Measurements from ENCODE around the gene SWAP70. TPM values are rescaled to one million over a fixed set of nuclear protein-coding genes. Genes with fewer than 3 reads are reported as not detected.

The SWAP70 gene
- total and polyA plus RNA-seq, 2 of the 8 experiments (the other 6 are each of a cell fraction or from before 2014, with no cell fraction given), result 14.8 to 37.5 TPM

DNA sequence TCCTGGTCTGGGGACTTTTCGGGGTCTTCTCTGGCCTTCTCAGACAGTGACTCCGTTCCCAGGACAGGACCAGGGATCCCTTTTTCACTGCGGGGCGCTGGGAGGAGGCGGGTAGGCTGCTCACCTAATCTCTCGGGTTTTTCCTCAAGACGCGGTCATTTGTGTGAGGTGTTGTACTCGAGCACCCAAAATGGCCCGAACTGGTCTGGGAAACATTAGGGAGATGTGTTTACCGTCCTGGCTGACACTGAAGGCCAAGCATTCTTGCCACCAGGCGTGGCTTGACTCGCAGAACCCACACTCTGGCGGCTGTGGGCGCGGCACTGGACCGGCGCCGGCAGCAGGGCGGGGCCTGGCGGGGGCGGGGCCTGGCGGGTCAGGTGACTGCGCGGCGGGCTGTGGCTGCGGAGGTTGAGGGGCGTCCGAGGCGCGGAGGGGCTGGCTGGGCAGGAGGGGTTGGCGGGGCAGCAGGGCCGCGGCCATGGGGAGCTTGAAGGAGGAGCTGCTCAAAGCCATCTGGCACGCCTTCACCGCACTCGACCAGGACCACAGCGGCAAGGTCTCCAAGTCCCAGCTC lies at the start of gene SWAP70 (continued):
- TF ChIP-seq, protein P1, sequence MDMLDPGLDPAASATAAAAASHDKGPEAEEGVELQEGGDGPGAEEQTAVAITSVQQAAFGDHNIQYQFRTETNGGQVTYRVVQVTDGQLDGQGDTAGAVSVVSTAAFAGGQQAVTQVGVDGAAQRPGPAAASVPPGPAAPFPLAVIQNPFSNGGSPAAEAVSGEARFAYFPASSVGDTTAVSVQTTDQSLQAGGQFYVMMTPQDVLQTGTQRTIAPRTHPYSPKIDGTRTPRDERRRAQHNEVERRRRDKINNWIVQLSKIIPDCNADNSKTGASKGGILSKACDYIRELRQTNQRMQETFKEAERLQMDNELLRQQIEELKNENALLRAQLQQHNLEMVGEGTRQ (IDR thresholded peaks at IDR 0.05; ENCODE audit: low read length), result peak; percentile 29; the same call in 1 of the 2 replicates
- TF ChIP-seq KDM1A (IDR thresholded peaks at IDR 0.05; ENCODE audit: borderline replicate concordance, low read length), result no peak
- TF ChIP-seq SP4 (IDR thresholded peaks at IDR 0.05; ENCODE audit: low read length), result no peak
- no peak for TF ChIP-seq CHD1 (IDR thresholded peaks at IDR 0.05; ENCODE audit: low read depth, low read length)
- peak in 1 of 2 experiments; percentile 37; a peak in 1 of 4 replicates for TF ChIP-seq RAD21 (IDR thresholded peaks at IDR 0.05 in 1 of 2, conservative IDR thresholded peaks at IDR 0.05 in 1 of 2; ENCODE audit: low read depth in 2 of 2, low read length in 2 of 2)
- no peak for TF ChIP-seq ZNF274 (IDR thresholded peaks at IDR 0.05; ENCODE audit: borderline replicate concordance, extremely low read depth, low read length)
- TF ChIP-seq POU5F1 (IDR thresholded peaks at IDR 0.05; ENCODE audit: low read depth, low read length), result no peak
- no peak for TF ChIP-seq ATF3 (IDR thresholded peaks at IDR 0.05; ENCODE audit: insufficient read depth, low read depth, low read length)
- TF ChIP-seq YY1 (IDR thresholded peaks at IDR 0.05; ENCODE audit: low read depth, low read length), result peak; percentile 22; the same call in 1 of the 2 replicates
- no peak for TF ChIP-seq EP300 (IDR thresholded peaks at IDR 0.05; ENCODE audit: borderline replicate concordance in 1 of 2, low read depth in 2 of 2, low read length in 2 of 2)
- no peak for TF ChIP-seq SUZ12 (IDR thresholded peaks at IDR 0.05; ENCODE audit: low read length)
- TF ChIP-seq TCF12 (IDR thresholded peaks at IDR 0.05; ENCODE audit: low read depth, low read length), result no peak
- no peak for TF ChIP-seq CBX5 (IDR thresholded peaks at IDR 0.05; ENCODE audit: low read depth, low read length)
- peak; percentile 50; the same call in 1 of the 2 replicates for TF ChIP-seq BACH1 (IDR thresholded peaks at IDR 0.05; ENCODE audit: low read length)
- TF ChIP-seq GTF2F1 (IDR thresholded peaks at IDR 0.05; ENCODE audit: borderline replicate concordance, low read depth, low read length), result no peak
- TF ChIP-seq MAFK (IDR thresholded peaks at IDR 0.05; ENCODE audit: low read depth, low read length), result no peak
- TF ChIP-seq PHF8 (conservative IDR thresholded peaks at IDR 0.05; ENCODE audit: low read depth, low read length), result peak; percentile 63; the same call in 1 of the 2 replicates
- no peak for TF ChIP-seq CREB1 (IDR thresholded peaks at IDR 0.05)
- peak; percentile 69 for TF ChIP-seq TAF1 (IDR thresholded peaks at IDR 0.05; ENCODE audit: low read depth, low read length)
